Neuronal stem cell (in vitro differentiated cells): ENCODE data around the gene ANKRD42.

Experiments used
- DNase-seq: peaks from one replicate; pipeline ENCODE4 v3.0.0-alpha.2; 2013; ENCODE audit warnings: low spot score
- H2AFZ ChIP-seq: one replicate; pipeline ENCODE4 v1.6.1; 2013; ENCODE audit warnings: mild to moderate bottlenecking, low read length, inconsistent platforms
- H2AK5ac ChIP-seq: 2 replicates; pipeline ENCODE4 v1.6.1; 2013; ENCODE audit warnings: low read depth, mild to moderate bottlenecking, inconsistent platforms, low read length, moderate library complexity, mixed read lengths
- H2BK120ac ChIP-seq: 2 replicates; pipeline ENCODE4 v1.6.1; 2013; ENCODE audit warnings: low read depth, mild to moderate bottlenecking, inconsistent platforms, low read length, moderate library complexity, mixed read lengths
- H2BK12ac ChIP-seq: one replicate; pipeline ENCODE4 v1.6.1; 2013; ENCODE audit warnings: low read length, inconsistent platforms
- H2BK15ac ChIP-seq: 2 replicates; pipeline ENCODE4 v1.6.1; 2013; ENCODE audit warnings: mild to moderate bottlenecking, low read length, inconsistent platforms, mixed read lengths
- H2BK5ac ChIP-seq: one replicate; pipeline ENCODE4 v1.6.1; 2013; ENCODE audit warnings: inconsistent platforms, mild to moderate bottlenecking, low read length, moderate library complexity
- H3K14ac ChIP-seq: one replicate; pipeline ENCODE4 v1.6.1; 2013; ENCODE audit warnings: low read length, inconsistent platforms
- H3K18ac ChIP-seq: 2 replicates; pipeline ENCODE4 v1.6.1; 2013; ENCODE audit warnings: low read length, inconsistent platforms
- H3K23ac ChIP-seq: 2 replicates; pipeline ENCODE4 v1.6.1; 2013; ENCODE audit warnings: low read depth, mild to moderate bottlenecking, mixed read lengths, low read length, inconsistent platforms; ENCODE audit not compliant: poor library complexity
- H3K27ac ChIP-seq: replicated peaks from 3 replicates; pipeline ENCODE4 v1.5.1; 2013; ENCODE audit warnings: low read length, inconsistent platforms
- H3K27me3 ChIP-seq, 3 experiments: 2 replicates each; pipeline ENCODE4 v1.6.1; 2013; ENCODE audit warnings: low read length in 3 of 3, mild to moderate bottlenecking in 2 of 3, inconsistent platforms in 1 of 3, low read depth in 1 of 3, mixed read lengths in 1 of 3, moderate library complexity in 1 of 3; ENCODE audit not compliant: control insufficient read depth in 3 of 3, insufficient read depth in 3 of 3
- H3K36me3 ChIP-seq, 2 donors: replicated peaks in 1 of 2; 2 replicates each; pipeline ENCODE4 v1.6.1; 2013; ENCODE audit warnings: low read length in 2 of 2; ENCODE audit not compliant: control insufficient read depth in 2 of 2, insufficient read depth in 2 of 2
- H3K4ac ChIP-seq: 2 replicates; pipeline ENCODE4 v1.6.1; 2013; ENCODE audit warnings: inconsistent platforms, mild to moderate bottlenecking, low read length, moderate library complexity
- H3K4me1 ChIP-seq, 2 donors: 1 replicate in 1 of 2; 2 replicates in 1 of 2; pipeline ENCODE4 v1.6.1; 2013; ENCODE audit warnings: low read length in 2 of 2, low read depth in 1 of 2; ENCODE audit not compliant: control insufficient read depth in 2 of 2, insufficient read depth in 1 of 2
- H3K4me2 ChIP-seq: one replicate; pipeline ENCODE4 v1.6.1; 2013; ENCODE audit warnings: mild to moderate bottlenecking, low read length, inconsistent platforms; ENCODE audit not compliant: insufficient read depth, poor library complexity, severe bottlenecking
- H3K4me3 ChIP-seq, 2 donors: 2 replicates each; pipeline ENCODE4 v1.5.1; 2013; ENCODE audit warnings: low read length in 2 of 2, mild to moderate bottlenecking in 2 of 2, inconsistent platforms in 1 of 2, moderate library complexity in 1 of 2
- H3K79me1 ChIP-seq: one replicate; pipeline ENCODE4 v1.6.1; 2013; ENCODE audit warnings: low read depth, mild to moderate bottlenecking, inconsistent platforms, low read length, moderate library complexity
- H3K9ac ChIP-seq: one replicate; pipeline ENCODE4 v1.6.1; 2013; ENCODE audit warnings: mild to moderate bottlenecking, low read depth, low read length, inconsistent platforms; ENCODE audit not compliant: poor library complexity
- H3K9me3 ChIP-seq, 2 donors: replicated peaks in 1 of 2; 2 replicates each; pipeline versions ENCODE3 to v1.6.1; 2013; ENCODE audit warnings: low read length in 2 of 2, mild to moderate bottlenecking in 2 of 2, inconsistent platforms in 1 of 2, low read depth in 1 of 2, mixed read lengths in 1 of 2, moderate library complexity in 1 of 2; ENCODE audit not compliant: control insufficient read depth in 2 of 2, insufficient read depth in 1 of 2
- H4K8ac ChIP-seq: one replicate; pipeline ENCODE4 v1.6.1; 2013; ENCODE audit warnings: low read depth, mild to moderate bottlenecking, inconsistent platforms, low read length, moderate library complexity
- H4K91ac ChIP-seq: one replicate; pipeline ENCODE4 v1.6.1; 2013; ENCODE audit warnings: low read length, low read depth, mild to moderate bottlenecking, inconsistent platforms; ENCODE audit not compliant: poor library complexity
- WGBS, 2 donors: extraction: QIAGEN DNeasy Blood & Tissue Kit; methylation state at CpG; one replicate each; pipeline ENCODE4 v1.1.7; 2013; ENCODE audit warnings: missing lambda C conversion rate in 2 of 2, mixed read lengths in 1 of 2; ENCODE audit not compliant: insufficient read length in 2 of 2, insufficient replicate concordance in 1 of 2; ENCODE audit errors: extremely low coverage in 2 of 2; 5-methylcytosine and 5-hydroxymethylcytosine counted together

Gene ANKRD42

GRCh38 chr11:83280256-83280655, 86.7 kb downstream of the ANKRD42 start:
- Histone ChIP-seq H3K14ac (no peak overlapping the region), H3K9ac (no peak overlapping the region)

DNA sequence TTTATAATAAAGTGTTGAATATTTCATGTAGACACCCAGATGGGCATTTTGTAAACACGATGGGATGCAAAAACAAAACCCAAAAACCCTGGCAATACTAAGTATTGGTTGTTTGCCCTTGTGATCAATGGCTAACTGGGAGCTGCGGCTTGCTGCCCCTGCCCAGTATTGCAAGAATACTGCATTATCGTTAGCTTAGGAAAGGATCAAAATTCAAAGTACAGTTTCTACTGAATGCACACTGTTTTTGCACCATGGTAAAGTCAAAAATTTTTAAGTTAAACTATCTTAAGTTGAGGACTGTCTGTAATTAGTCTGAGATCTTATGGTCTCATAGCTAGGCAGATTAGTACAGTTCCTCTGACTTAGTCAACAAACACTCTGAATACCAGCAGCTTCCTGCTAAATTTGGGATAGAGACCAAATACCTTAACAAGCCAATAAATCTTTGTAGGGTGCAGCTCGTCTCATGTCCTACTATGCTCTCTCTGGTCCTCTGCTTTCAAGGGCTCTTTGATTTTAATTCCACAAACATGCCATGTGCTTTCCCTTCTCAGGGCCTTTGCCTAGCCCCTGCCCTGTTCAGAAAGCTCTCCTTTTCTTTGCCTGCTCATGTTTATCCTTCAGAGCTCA, 88.7 kb downstream of the ANKRD42 start:
- no peak overlapping the region for H2AFZ ChIP-seq
- no peak overlapping the region for H3K9ac ChIP-seq
- no peaks in the 10 kb centered on the region for H3K9me3 ChIP-seq
- no peak overlapping the region for H2BK5ac ChIP-seq
- H3K79me1 ChIP-seq: peaks cover 4% of the 10 kb centered on the region
- H2BK15ac ChIP-seq: no peak overlapping the region
- H3K23ac ChIP-seq: no peak overlapping the region
- no peak overlapping the region for H3K14ac ChIP-seq
- H3K36me3 ChIP-seq: peaks cover 0 to 58% of the 10 kb centered on the region in 2 donors
- DNase-seq: no peak
- H3K4me2 ChIP-seq: no peak overlapping the region
- no peak overlapping the region for H2BK12ac ChIP-seq
- no peak overlapping the region for H3K27ac ChIP-seq
- no peak overlapping the region for H2AK5ac ChIP-seq
- H2BK120ac ChIP-seq: no peak overlapping the region
- H3K18ac ChIP-seq: no peak overlapping the region
- no peak overlapping the region for H4K91ac ChIP-seq
- H4K8ac ChIP-seq: no peak overlapping the region
- no CpG with 5 or more reads among the region's 4 CpGs for WGBS, 2 donors
- peaks cover 3 to 5% of the 10 kb centered on the region in 2 donors for H3K4me1 ChIP-seq
- no peak overlapping the region for H3K4me3 ChIP-seq
- no peaks in the 10 kb centered on the region for H3K27me3 ChIP-seq
- H3K4ac ChIP-seq: no peak overlapping the region

More at GRCh38 chr11:83280256-83280655, 86.7 kb downstream of the ANKRD42 start:
- no peaks in the 10 kb centered on the region for H3K27me3 ChIP-seq
- no peak overlapping the region for H3K23ac ChIP-seq
- no peak overlapping the region for H3K4ac ChIP-seq
- no peak overlapping the region for H4K8ac ChIP-seq
- peaks cover 3 to 5% of the 10 kb centered on the region in 2 donors for H3K4me1 ChIP-seq
- H3K9me3 ChIP-seq: no peaks in the 10 kb centered on the region
- no peak overlapping the region for H2AFZ ChIP-seq
- no peak overlapping the region for H3K27ac ChIP-seq
- peaks cover 1% of the 10 kb centered on the region for H3K79me1 ChIP-seq
- peaks cover 0 to 77% of the 10 kb centered on the region in 2 donors for H3K36me3 ChIP-seq
- H3K4me2 ChIP-seq: no peak overlapping the region
- H2BK5ac ChIP-seq: no peak overlapping the region
- H3K18ac ChIP-seq: no peak overlapping the region
- no peak overlapping the region for H2BK120ac ChIP-seq
- H2BK12ac ChIP-seq: no peak overlapping the region
- H4K91ac ChIP-seq: no peak overlapping the region
- no peak overlapping the region for H3K4me3 ChIP-seq
- no peak overlapping the region for H2AK5ac ChIP-seq
- no CpG with 5 or more reads among the region's 1 CpG for WGBS, 2 donors
- DNase-seq: no peak
- no peak overlapping the region for H2BK15ac ChIP-seq

GRCh38 chr11:83284501-83285150, 91.1 kb downstream of the ANKRD42 start:
- Histone ChIP-seq H2BK5ac (no peak overlapping the region), H4K8ac (no peak overlapping the region), H3K4me1 (peaks cover 3 to 5% of the 10 kb centered on the region in 2 donors), H3K4ac (no peak overlapping the region), H3K9ac (no peak overlapping the region), H2AK5ac (no peak overlapping the region), H3K27me3 (no peaks in the 10 kb centered on the region), H3K4me3 (peak overlapping the region; percentile 43 to 88), H2BK15ac (no peak overlapping the region), H3K23ac (no peak overlapping the region), H2BK12ac (no peak overlapping the region), H2BK120ac (no peak overlapping the region), H3K36me3 (peaks cover 0 to 34% of the 10 kb centered on the region in 2 donors), H3K9me3 (no peaks in the 10 kb centered on the region), H3K27ac (no peak overlapping the region), H4K91ac (no peak overlapping the region), H3K18ac (no peak overlapping the region), H3K4me2 (peak overlapping the region; percentile 56), H3K79me1 (peaks cover 4% of the 10 kb centered on the region), H2AFZ (peak overlapping the region; percentile 99), H3K14ac (no peak overlapping the region)
- no CpG with 5 or more reads among the region's 3 CpGs for WGBS, 2 donors
- DNase-seq: no peak

- Histone ChIP-seq H3K14ac (no peak overlapping the region), H2AK5ac (no peak overlapping the region), H3K18ac (peak overlapping the region; percentile 84), H2BK5ac (peak overlapping the region; percentile 17), H3K9ac (peak overlapping the region; percentile 83), H3K79me1 (peaks cover 4% of the 10 kb centered on the region), H2BK15ac (no peak overlapping the region), H3K4ac (no peak overlapping the region), H4K91ac (no peak overlapping the region), H3K27ac (no peak overlapping the region), H3K9me3 (no peaks in the 10 kb centered on the region), H4K8ac (no peak overlapping the region), H3K27me3 (no peaks in the 10 kb centered on the region), H3K36me3 (peaks cover 0 to 28% of the 10 kb centered on the region in 2 donors), H3K4me2 (peak overlapping the region; percentile 56), H3K4me3 (peak overlapping the region; percentile 88), H2AFZ (peak overlapping the region; percentile 99), H3K4me1 (peaks cover 3 to 5% of the 10 kb centered on the region in 2 donors), H2BK120ac (no peak overlapping the region), H3K23ac (peak overlapping the region; percentile 29), H2BK12ac (no peak overlapping the region)
- no peak for DNase-seq
- no CpG with 5 or more reads among the region's 22 CpGs for WGBS, 2 donors
Observed at GRCh38 chr11:83285151-83285770, 91.7 kb downstream of the ANKRD42 start.
